Spleen (tissue), 11 donors: Measurements from ENCODE around the gene KLRF1. TPM values are rescaled to one million over a fixed set of nuclear protein-coding genes. Genes with fewer than 3 reads are reported as not detected.
A peak's percentile ranks its signal among the peaks of the same experiment; 100 is the strongest.

ENCODE experiments used
- DNase-seq: peaks from one replicate; pipeline ENCODE4 v3.0.0-alpha.2; 2020
- H3K27ac ChIP-seq, 8 donors: fragments of 200-600 bp; sonication (generic) in 7 of 8; 1 replicate in 4 of 8; 2 replicates in 4 of 8; pipeline versions ENCODE4 v1.5.0 to v1.8.0; 2016 to 2021; ENCODE audit warnings: inconsistent platforms in 4 of 8, mild to moderate bottlenecking in 4 of 8, moderate library complexity in 1 of 8
- H3K27me3 ChIP-seq, 7 donors: fragments of 200-600 bp; sonication (generic) in 6 of 7; replicated peaks in 1 of 7; 1 replicate in 4 of 7; 2 replicates in 3 of 7; pipeline versions ENCODE4 v1.5.0 to v1.8.0; 2016 to 2021; ENCODE audit warnings: inconsistent platforms in 3 of 7, mild to moderate bottlenecking in 1 of 7
- H3K36me3 ChIP-seq, 6 donors: fragments of 200-600 bp; sonication (generic) in 5 of 6; 1 replicate in 4 of 6; 2 replicates in 2 of 6; pipeline versions ENCODE4 v1.5.0 to v1.8.0; 2016 to 2021; ENCODE audit warnings: inconsistent platforms in 2 of 6
- H3K4me1 ChIP-seq, 6 donors: fragments of 200-600 bp; sonication (generic) in 5 of 6; 1 replicate in 3 of 6; 2 replicates in 3 of 6; pipeline versions ENCODE4 v1.5.0 to v1.8.0; 2016 to 2021; ENCODE audit warnings: inconsistent platforms in 3 of 6
- H3K4me3 ChIP-seq, 8 donors: fragments of 200-600 bp; sonication (generic) in 7 of 8; 1 replicate in 4 of 8; 2 replicates in 4 of 8; pipeline versions ENCODE4 v1.5.0 to v1.8.0; 2016 to 2021; ENCODE audit warnings: inconsistent platforms in 4 of 8, mild to moderate bottlenecking in 4 of 8, moderate library complexity in 2 of 8
- H3K9me3 ChIP-seq, 8 donors: fragments of 200-600 bp; sonication (generic) in 7 of 8; 1 replicate in 4 of 8; 2 replicates in 4 of 8; pipeline versions ENCODE4 v1.5.0 to v1.8.0; 2016 to 2021; ENCODE audit warnings: inconsistent platforms in 4 of 8
- POLR2A ChIP-seq, 3 donors: fragments of 450-650 bp; IDR thresholded peaks; one replicate each; pipeline ENCODE4 v1.5.1; 2017; ENCODE audit warnings: antibody characterized with exemption in 3 of 3, mild to moderate bottlenecking in 1 of 3
- POLR2AphosphoS5 ChIP-seq, 3 donors: sonication (generic); formaldehyde crosslinking; IDR thresholded peaks; one replicate each; pipeline ENCODE4 v1.5.1; 2017; ENCODE audit warnings: antibody characterized with exemption in 3 of 3
- WGBS, 5 donors: extraction: QIAGEN DNeasy Blood & Tissue Kit in 3 of 5; methylation state at CpG; one replicate each; pipeline versions ENCODE4 v1.1.5 to v1.1.7; 2013 to 2018; 5-methylcytosine and 5-hydroxymethylcytosine counted together
- intact Hi-C: fragments of 100-400 bp; cut with DNase I; formaldehyde crosslinking; loops from one replicate; pipeline ENCODE4 v1.15.0; 2023; ENCODE audit warnings: low total_unique reads
- polyA plus RNA-seq, 3 donors: library from polyadenylated mRNA; stranded (reverse); fragments of 200-250 nt; gene quantifications; one replicate each; pipeline ENCODE4 v1.2.1, GENCODE V29; 2013
- total RNA-seq, 7 donors: library from RNA; depleted of rRNA in 3 of 7; stranded (reverse); fragments of >200 nt in 3 of 7; fragmentation: NEBNext Ultra II Directional in 4 of 7; extraction: Animal tissue kit (Norgen Biotek cat#: 25700) in 4 of 7; gene quantifications; one replicate each; pipeline versions ENCODE4 v1.1.0 to v1.2.1, GENCODE V29; 2016 to 2021
- TF ChIP-seq, protein P1 (sequence below), 11 experiments: fragments of 200-600 bp in 7 of 11; fragments of 450-650 bp in 4 of 11; sonication (generic) in 4 of 11; IDR thresholded peaks in 8 of 11; conservative IDR thresholded peaks in 3 of 11; 1 replicate in 7 of 11; 2 replicates in 4 of 11; pipeline versions ENCODE4 v1.4.0 to v1.8.0; 2016 to 2021; ENCODE audit warnings: antibody characterized with exemption in 11 of 11, inconsistent platforms in 4 of 11, mild to moderate bottlenecking in 1 of 11
- donor health status: healthy with polysubstance abuse.
- donor health status: DM: no; HTN: no; CAD: no; lungs with moderate emphysema.
- donor health status: DM: no; HTN: no; CAD: no.
- donor health status: Bipolar disorder and iron deficiency.
- donor health status: healthy.
- donor health status: DM: no; HTN: no; CAD: no.
- donor health status: DM: yes; HTN: yes; CAD: no.

The KLRF1 gene
- total and polyA plus RNA-seq, 10 donors, result 7.9 to 22.6 (median 9.7) TPM

DNA sequence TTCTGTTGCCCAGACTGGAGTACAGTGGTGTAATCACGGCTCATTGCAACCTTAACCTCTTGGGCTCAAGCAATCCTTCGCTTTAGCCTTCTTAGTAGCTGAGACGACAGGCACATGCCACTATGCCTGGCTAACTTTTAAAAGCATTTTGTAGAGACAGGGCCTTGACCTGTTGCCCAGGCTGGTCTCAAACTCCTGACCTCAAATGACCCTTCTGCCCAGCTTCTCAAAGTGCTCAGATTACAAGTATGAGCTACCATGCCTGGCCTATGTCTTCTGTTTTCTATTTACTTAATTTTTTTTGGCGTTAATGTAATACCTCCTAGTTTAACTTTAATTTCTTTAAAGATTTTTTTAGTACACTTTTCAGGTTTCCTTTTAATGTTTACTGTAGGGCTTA, 20.6 kb upstream of the KLRF1 start:
- TF ChIP-seq POLR2AphosphoS5 (IDR thresholded peaks at IDR 0.05) (no peak), POLR2A (IDR thresholded peaks at IDR 0.05) (no peak)
- TF ChIP-seq, protein P1, sequence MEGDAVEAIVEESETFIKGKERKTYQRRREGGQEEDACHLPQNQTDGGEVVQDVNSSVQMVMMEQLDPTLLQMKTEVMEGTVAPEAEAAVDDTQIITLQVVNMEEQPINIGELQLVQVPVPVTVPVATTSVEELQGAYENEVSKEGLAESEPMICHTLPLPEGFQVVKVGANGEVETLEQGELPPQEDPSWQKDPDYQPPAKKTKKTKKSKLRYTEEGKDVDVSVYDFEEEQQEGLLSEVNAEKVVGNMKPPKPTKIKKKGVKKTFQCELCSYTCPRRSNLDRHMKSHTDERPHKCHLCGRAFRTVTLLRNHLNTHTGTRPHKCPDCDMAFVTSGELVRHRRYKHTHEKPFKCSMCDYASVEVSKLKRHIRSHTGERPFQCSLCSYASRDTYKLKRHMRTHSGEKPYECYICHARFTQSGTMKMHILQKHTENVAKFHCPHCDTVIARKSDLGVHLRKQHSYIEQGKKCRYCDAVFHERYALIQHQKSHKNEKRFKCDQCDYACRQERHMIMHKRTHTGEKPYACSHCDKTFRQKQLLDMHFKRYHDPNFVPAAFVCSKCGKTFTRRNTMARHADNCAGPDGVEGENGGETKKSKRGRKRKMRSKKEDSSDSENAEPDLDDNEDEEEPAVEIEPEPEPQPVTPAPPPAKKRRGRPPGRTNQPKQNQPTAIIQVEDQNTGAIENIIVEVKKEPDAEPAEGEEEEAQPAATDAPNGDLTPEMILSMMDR (IDR thresholded peaks at IDR 0.05 in 8 of 11, conservative IDR thresholded peaks at IDR 0.05 in 3 of 11), result no peak
- DNase-seq, result no peak
- Histone ChIP-seq H3K36me3 (no peaks in the 10 kb centered on the region), H3K4me3 (no peak overlapping the region), H3K4me1 (peaks cover 0 to 19% (median 8%) of the 10 kb centered on the region in 6 donors), H3K27me3 (no peaks in the 10 kb centered on the region), H3K9me3 (no peaks in the 10 kb centered on the region), H3K27ac (no peak overlapping the region)
- WGBS, 5 donors, result 86 to 92% (median 90%) methylated on average over 4 of the region's 4 CpGs
- intact Hi-C loops, result no loop called here

DNA sequence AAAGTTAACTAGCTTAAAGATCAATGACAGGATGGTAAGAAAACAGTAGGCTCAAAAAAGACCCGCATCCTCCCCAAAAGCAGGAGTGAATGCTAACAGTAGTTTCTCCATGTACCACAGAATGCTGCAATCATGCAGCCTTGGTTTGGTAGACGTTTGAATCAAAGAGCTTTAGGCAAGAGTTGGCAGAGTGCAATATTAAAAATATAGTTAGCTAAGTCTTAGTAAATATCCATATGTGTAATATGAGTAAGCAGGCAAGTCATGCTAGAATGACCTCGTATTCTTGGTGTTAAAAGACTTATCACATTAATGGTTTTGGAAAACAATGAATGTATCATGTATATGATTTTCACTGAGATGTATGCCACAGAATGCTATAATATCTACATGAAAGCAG, 18.8 kb upstream of the KLRF1 start:
- no peak overlapping the region for H3K27ac ChIP-seq
- H3K4me1 ChIP-seq, result peaks cover 0 to 25% (median 12%) of the 10 kb centered on the region in 6 donors
- no peak overlapping the region for H3K4me3 ChIP-seq
- DNase-seq, result no peak
- no peak for TF ChIP-seq POLR2A (IDR thresholded peaks at IDR 0.05)
- TF ChIP-seq, protein P1 (IDR thresholded peaks at IDR 0.05 in 8 of 11, conservative IDR thresholded peaks at IDR 0.05 in 3 of 11), result no peak
- intact Hi-C loops, result no loop called here
- peaks cover 0 to 4% (median 0%) of the 10 kb centered on the region in 7 donors for H3K27me3 ChIP-seq
- 59 to 79% (median 60%) methylated on average over 3 of the region's 3 CpGs for WGBS, 5 donors
- no peaks in the 10 kb centered on the region for H3K9me3 ChIP-seq
- H3K36me3 ChIP-seq, result no peaks in the 10 kb centered on the region

DNA sequence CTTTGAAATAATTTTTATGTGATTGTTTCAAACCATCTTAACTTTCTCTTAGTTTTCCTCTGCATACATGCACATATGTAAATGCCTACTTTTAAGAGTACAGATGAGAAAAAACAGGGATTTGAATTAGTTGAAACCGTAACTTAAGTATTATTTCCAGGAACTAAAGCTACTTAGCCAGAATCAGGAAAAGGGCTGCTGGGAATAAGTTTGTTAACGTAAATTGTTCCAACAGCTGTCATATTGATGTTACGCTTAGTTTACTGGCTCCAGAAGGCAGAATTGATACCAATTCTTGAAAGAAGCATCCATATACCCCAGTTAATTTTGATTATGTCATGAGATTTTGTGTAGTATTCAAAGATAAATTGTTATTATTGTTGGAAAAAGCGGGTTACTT, 17.9 kb upstream of the KLRF1 start:
- WGBS, 5 donors, result 75 to 89% (median 88%) methylated on average over 4 of the region's 4 CpGs
- intact Hi-C loops, result no loop called here
- no peaks in the 10 kb centered on the region for H3K9me3 ChIP-seq
- DNase-seq, result no peak
- no peaks in the 10 kb centered on the region for H3K36me3 ChIP-seq
- no peak overlapping the region for H3K27ac ChIP-seq
- TF ChIP-seq POLR2A (IDR thresholded peaks at IDR 0.05) (no peak), POLR2AphosphoS5 (IDR thresholded peaks at IDR 0.05) (no peak)
- TF ChIP-seq, protein P1 (IDR thresholded peaks at IDR 0.05 in 8 of 11, conservative IDR thresholded peaks at IDR 0.05 in 3 of 11), result no peak
- H3K4me3 ChIP-seq, result no peak overlapping the region
- H3K4me1 ChIP-seq, result peaks cover 0 to 34% (median 18%) of the 10 kb centered on the region in 6 donors
- H3K27me3 ChIP-seq, result peaks cover 0 to 10% (median 0%) of the 10 kb centered on the region in 7 donors

DNA sequence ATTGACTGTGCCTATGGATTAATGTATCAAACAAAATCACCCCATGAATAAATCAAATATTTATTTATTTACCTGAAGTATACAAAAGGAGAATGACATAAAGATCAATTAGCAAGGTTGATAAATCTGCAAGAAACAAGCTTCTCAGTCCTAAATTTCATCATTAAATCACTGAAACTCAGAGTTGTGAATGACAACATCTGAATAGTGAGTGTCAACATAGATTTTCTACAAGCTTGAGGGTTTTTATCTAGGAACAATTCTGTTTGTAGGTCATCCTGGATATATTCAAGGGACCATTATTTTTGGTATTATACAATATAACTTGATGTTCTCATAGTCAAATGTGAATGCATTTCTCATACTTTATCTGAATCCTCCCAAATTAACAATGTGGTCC, 17.4 kb upstream of the KLRF1 start:
- H3K27me3 ChIP-seq, result peaks cover 0 to 10% (median 0%) of the 10 kb centered on the region in 7 donors
- no peak overlapping the region for H3K4me3 ChIP-seq
- no peaks in the 10 kb centered on the region for H3K36me3 ChIP-seq
- no peak for TF ChIP-seq POLR2A (IDR thresholded peaks at IDR 0.05)
- no peak for TF ChIP-seq POLR2AphosphoS5 (IDR thresholded peaks at IDR 0.05)
- TF ChIP-seq, protein P1 (IDR thresholded peaks at IDR 0.05 in 8 of 11, conservative IDR thresholded peaks at IDR 0.05 in 3 of 11), result no peak
- H3K27ac ChIP-seq, result peak overlapping the region in 2 of 8 donors; percentile 37 to 45
- intact Hi-C loops, result no loop called here
- DNase-seq, result no peak
- H3K9me3 ChIP-seq, result no peaks in the 10 kb centered on the region
- peaks cover 0 to 37% (median 19%) of the 10 kb centered on the region in 6 donors for H3K4me1 ChIP-seq
